HG03064 (cell line): ENCODE measurements around the gene UGT3A2.
"Not testable (repeated sequence)": the region's sequence is repeated elsewhere in the genome, so short reads cannot be mapped to it uniquely, and the experiment has no call there.

Source experiments
- ATAC-seq: cut with Tn5 transposase; IDR thresholded peaks from one replicate; pipeline ENCODE4 v1.9.1; 2021; ENCODE audit warnings: low read depth; ENCODE audit not compliant: unreplicated experiment

UGT3A2 gene

GRCh38 chr5:36055984-36056383 lies 10.7 kb downstream of the UGT3A2 start:
- no peak for ATAC-seq

- ATAC-seq: no peak
These were observed 12.0 kb downstream of the UGT3A2 start for GRCh38 chr5:36054647-36055046.

DNA sequence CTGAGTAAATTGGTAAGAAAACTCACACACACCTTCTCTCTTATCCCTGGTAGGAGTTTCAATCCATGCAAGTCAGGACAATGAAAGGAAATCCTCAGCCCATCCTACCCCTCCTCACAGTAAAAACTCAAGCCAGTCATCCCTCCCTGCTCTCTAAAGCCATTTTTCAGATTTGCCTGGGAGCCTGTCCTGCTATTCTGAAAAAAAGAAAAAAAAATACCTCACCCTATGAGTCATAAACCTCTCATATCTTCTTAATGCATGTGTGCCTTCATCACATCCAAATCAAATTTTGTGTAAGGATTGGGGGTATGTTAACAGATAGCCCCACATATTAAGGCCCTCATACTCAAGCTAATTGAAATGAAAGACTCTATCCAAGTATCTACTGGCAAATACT lies 14.1 kb downstream of the UGT3A2 start:
- ATAC-seq: no peak

DNA sequence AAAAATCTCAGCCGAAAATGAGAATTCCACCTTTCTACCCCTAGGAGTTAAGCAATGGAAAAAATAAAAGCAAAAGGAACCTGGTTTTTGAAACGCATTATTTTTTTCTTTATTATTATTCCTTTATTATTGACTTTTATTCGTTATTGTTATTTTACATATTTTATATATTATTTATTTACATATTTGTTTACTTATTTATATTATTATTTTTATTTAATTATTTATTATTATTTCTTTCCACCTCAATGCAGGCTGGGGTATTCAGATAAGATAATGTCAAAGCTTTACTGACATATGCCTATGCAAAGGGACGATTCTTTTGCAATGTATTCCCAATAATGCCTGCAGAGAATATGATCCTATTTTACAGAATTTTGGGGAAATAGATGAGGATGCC lies 16.7 kb downstream of the UGT3A2 start:
- ATAC-seq: no peak

GRCh38 chr5:36047384-36048160 lies 19.1 kb downstream of the UGT3A2 start:
- ATAC-seq: no peak

GRCh38 chr5:36045895-36046294 lies 20.8 kb downstream of the UGT3A2 start:
- ATAC-seq: no peak

DNA sequence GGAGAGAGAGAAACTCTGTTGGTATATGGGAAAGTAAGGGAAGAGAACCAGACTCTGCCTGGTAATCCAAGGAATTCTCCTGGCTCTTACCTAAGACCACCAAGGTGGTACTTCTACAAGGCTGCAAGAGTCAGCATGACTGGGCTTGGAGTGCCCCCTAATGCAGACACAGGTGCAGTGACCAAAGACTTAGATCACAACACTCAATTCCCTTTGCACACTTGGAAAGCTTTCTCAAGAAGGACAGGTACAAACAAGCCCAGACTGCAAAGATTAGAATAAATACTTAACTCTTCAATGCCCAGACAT lies 25.2 kb downstream of the UGT3A2 start:
- ATAC-seq: no peak

DNA sequence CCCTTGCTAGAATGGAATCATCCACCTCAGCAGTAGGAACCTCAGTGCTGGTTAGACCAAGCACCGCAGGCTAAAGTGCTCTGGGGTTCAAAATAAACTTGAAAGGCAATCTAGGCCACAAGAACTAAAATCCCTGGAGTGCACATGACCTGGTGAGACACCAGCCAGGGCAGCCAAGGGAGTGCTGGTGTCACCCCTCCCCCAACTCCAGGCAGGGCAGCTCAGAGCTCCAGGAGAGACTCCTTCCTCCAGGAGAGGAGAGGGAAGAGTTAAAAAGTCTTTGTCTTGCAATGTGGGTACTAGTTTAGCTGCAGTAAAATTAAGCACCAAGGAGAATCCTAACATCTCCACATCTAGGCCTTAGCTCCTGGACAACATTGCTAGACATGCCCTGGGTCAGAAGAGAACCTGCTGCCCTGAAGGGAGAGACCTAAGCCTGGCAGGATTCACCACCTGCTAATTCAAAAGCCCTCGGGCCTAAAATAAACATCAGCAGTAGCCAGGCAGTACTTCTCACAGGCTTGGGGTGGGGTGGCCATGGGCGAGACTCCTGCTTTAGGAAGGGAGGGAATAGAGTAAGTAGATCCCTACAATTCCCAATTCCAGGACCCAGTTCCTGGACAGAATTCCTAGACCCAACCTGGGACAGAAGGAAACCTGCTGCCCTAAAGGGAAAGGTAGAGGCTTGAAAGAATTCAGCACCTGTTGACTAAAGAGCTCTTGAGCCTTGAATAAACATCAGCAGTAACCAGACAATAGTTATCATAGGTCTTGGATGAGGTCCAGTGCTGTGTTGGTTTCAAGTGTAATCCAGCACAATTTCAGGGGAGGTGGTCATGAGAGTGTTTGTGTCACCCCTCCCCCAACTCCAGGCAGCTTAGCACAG lies 25.8 kb downstream of the UGT3A2 start:
- ATAC-seq: no peak

DNA sequence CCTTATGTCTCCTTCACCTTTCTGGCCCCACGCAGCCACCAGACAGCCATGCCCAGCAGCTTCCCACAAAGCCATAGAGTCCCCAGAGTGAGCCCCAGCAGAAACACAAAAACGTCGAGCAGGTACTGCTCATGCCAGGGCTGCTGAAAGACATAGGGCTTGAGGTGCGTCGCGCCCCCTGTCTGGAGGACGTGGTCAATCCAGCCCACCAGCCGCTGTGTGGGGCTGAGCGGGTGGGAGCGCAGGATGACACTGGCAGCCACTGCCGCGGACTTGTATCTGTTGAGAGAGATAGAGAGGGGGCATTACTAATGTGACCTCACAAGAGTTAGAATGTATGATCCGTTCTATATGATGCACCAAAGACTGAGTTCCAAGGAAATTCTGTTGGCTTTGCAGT lies 31.0 kb downstream of the UGT3A2 start:
- ATAC-seq: no peak

DNA sequence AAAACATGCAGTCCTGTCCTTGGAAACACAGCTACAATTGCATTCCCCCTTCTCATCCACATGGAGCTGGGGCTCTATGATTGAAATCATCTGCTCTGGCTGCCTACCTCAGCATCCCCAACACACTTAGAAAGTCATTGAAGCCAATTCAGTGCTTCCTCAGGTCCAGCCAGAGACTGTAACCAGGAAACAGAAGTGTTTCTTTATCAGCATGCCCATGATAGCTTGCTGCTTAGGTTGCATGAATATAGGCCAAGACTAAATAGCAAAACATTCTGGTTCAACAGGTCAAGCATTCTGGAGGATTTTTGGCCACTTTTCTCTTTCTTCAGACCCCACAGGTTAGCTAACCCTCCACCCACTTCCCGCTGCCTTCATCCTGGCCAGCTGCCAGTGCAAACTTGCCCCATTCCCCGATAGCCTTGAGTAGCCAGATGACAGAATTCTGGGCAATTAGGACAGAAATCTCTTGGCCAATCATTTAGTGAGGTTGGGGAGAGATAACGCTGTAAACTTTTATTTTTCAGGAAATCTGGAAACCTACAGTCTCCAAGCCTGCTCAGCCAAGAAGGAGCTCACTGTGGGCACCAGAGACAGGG lies 32.0 kb downstream of the UGT3A2 start:
- ATAC-seq: not testable (repeated sequence)

GRCh38 chr5:36033486-36033885 lies 33.2 kb downstream of the UGT3A2 start:
- no peak for ATAC-seq

GRCh38 chr5:36033047-36033446 lies 33.6 kb downstream of the UGT3A2 start:
- no peak for ATAC-seq

GRCh38 chr5:36031223-36031622 lies 35.5 kb downstream of the UGT3A2 start:
- no peak for ATAC-seq

DNA sequence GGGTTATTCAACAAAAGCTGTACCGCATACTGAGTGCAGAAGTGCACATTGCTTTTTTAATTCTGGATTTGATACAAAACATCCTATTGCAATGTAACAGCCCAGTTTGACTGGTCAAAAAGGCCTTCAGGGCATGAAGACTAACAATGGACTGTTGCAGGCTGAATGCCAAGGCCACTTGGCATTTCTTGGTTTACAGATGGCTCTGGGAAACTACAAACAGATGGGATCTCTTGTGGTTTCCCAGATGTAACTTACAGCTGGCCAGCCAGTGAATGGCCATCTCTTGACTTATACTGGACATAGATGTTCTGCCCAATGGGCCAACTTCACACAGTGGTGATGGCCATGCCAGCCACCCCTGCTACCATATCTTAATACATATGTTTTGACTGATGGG lies 36.8 kb downstream of the UGT3A2 start:
- no peak for ATAC-seq

- no peak for ATAC-seq
These were observed 37.7 kb downstream of the UGT3A2 start for GRCh38 chr5:36028816-36029465.

GRCh38 chr5:36027711-36028110 lies 39.0 kb downstream of the UGT3A2 start:
- no peak for ATAC-seq

DNA sequence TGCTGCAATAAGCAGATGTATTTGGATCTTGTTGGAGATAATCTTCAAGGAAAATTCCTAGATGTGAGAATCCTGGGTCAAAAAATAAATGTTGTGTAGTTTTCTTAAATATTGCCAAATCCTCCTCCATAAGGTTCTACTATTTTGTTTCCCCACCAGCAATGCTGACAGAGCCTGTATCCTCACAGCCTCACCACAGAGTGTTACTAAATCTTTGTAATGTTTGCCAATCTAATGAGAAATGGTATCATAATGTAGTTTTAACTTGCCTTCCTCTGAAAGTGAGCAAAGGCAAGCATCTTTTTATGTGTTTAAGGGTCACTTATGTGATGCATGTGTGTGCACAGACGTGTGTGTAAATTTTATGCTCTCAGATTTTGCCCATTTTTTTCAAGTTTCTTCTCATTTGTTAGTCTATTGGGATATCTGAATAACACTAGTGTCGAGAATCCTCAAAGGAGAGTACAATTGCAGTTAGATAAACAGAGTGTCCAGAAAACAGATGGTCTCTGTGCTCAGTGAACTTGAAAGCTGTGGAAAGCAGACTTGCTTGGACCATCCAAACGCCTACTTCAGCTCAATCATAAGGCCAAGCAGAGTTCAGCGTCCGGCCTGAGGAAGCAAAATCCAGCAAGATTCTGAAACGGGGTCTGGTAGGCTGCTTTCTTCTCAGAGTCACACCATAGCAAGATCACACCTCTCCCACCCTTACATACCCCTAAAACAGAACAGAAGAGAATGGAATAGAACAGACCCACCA lies 39.8 kb downstream of the UGT3A2 start:
- ATAC-seq: no peak

GRCh38 chr5:36022246-36022645 lies 44.4 kb downstream of the UGT3A2 start:
- ATAC-seq: not testable (repeated sequence)

- not testable (repeated sequence) for ATAC-seq
These were observed 47.1 kb downstream of the UGT3A2 start for GRCh38 chr5:36019584-36019983.

GRCh38 chr5:36017622-36018021 lies 49.1 kb downstream of the UGT3A2 start:
- ATAC-seq: no peak
